GM12892 (cell line): ENCODE data around the gene C12orf60.

Experiments used
- POLR2A ChIP-seq: IDR thresholded peaks from 2 replicates; pipeline ENCODE4 v1.6.1; 2011; ENCODE audit warnings: low read depth, low read length, control low read depth
- POLR2AphosphoS5 ChIP-seq: IDR thresholded peaks from 2 replicates; pipeline ENCODE4 v1.6.1; 2011; ENCODE audit warnings: low read depth, low read length, control low read depth

GRCh38 chr12:14842315-14842714 is 38.8 kb downstream of the C12orf60 start:
- no peak for TF ChIP-seq POLR2A
- TF ChIP-seq POLR2AphosphoS5, result no peak
